GM23338 (cell line): ENCODE data around the gene UIMC1.

Source experiments
- CREB1 ChIP-seq: fragments of 250-450 bp; sonication (Bioruptor Pico); IDR thresholded peaks from 2 replicates; pipeline ENCODE4 v1.5.0; 2020; ENCODE audit warnings: low read depth, mild to moderate bottlenecking, moderate library complexity
- CTCF ChIP-seq, 2 experiments: fragments of 200-600 bp in 1 of 2; sonication (generic) in 1 of 2; conservative IDR thresholded peaks; 2 replicates each; pipeline versions ENCODE4 v1.5.1 to v1.6.1; 2016 to 2017; ENCODE audit warnings: antibody characterized with exemption in 2 of 2, low read depth in 2 of 2, mild to moderate bottlenecking in 2 of 2, moderate library complexity in 1 of 2
- EZH2phosphoT487 ChIP-seq: fragments of 200-600 bp; sonication (generic); IDR thresholded peaks from one replicate; pipeline ENCODE4 v1.8.1; 2018; ENCODE audit warnings: antibody characterized with exemption; ENCODE audit not compliant: unreplicated experiment
- POLR2AphosphoS5 ChIP-seq: IDR thresholded peaks from 2 replicates; pipeline ENCODE4 v1.6.1; 2016; ENCODE audit warnings: antibody characterized with exemption, low read depth
- STAT1 ChIP-seq: IDR thresholded peaks from one replicate; pipeline ENCODE4 v1.6.1; 2016; ENCODE audit warnings: antibody characterized with exemption; ENCODE audit not compliant: unreplicated experiment
- ZNF114 ChIP-seq: fragments of 250-450 bp; sonication (Bioruptor Pico); IDR thresholded peaks from 2 replicates; pipeline ENCODE4 v1.5.0; 2020; ENCODE audit warnings: mild to moderate bottlenecking, moderate library complexity

DNA sequence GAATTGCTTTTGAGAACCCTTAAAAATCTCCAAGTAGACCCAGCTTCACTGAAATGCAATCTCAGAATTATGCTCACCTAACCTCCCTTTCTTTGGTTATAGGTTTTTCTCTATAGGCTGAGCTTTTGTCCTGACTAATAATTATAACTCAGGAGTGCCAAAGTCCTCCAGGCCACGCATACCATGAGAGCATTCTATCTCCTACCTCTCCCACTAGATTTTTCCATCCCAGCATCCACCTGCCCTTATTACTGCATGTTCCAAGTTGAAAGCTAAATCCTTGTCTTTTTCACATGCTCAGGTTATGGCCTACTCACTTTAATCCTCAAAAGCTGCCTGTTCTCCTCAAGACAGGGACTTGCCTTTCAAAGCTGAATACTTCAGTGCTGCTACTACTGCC, 38.1 kb upstream of the UIMC1 start:
- TF ChIP-seq CREB1 (CRISPR knock-in tag) (no peak), CTCF (conservative IDR thresholded peaks at IDR 0.05; ENCODE audit: low read depth in 2 of 2) (no peak), EZH2phosphoT487 (no peak), POLR2AphosphoS5 (no peak), STAT1 (no peak), ZNF114 (no peak)
